IPS DF 6.9 (cell line): ENCODE data around the gene KIF5C.

Experiments used
- DNase-seq: peaks from one replicate; pipeline ENCODE4 v3.0.0-alpha.2; 2013; ENCODE audit warnings: low read depth, low spot score
- H3K27ac ChIP-seq: one replicate; pipeline ENCODE4 v1.5.1; 2013; ENCODE audit warnings: low read length, control low read depth
- H3K27me3 ChIP-seq: 2 replicates; pipeline ENCODE4 v1.6.1; 2013; ENCODE audit warnings: mild to moderate bottlenecking, low read length; ENCODE audit not compliant: control insufficient read depth, insufficient read depth
- H3K36me3 ChIP-seq: 2 replicates; pipeline ENCODE4 v1.6.1; 2013; ENCODE audit warnings: low read length; ENCODE audit not compliant: control insufficient read depth, insufficient read depth
- H3K4me1 ChIP-seq: 2 replicates; pipeline ENCODE4 v1.6.1; 2013; ENCODE audit warnings: low read length; ENCODE audit not compliant: control insufficient read depth, insufficient read depth
- H3K4me3 ChIP-seq: 2 replicates; pipeline ENCODE4 v1.5.1; 2013; ENCODE audit warnings: mild to moderate bottlenecking, low read length
- H3K9me3 ChIP-seq: 2 replicates; pipeline ENCODE4 v1.6.1; 2013; ENCODE audit warnings: low read length, inconsistent platforms; ENCODE audit not compliant: control insufficient read depth, insufficient read depth
- WGBS: extraction: QIAGEN DNeasy Blood & Tissue Kit; methylation state at CpG from one replicate; pipeline ENCODE4 v1.1.7; 2013; ENCODE audit warnings: mixed read lengths, missing lambda C conversion rate; ENCODE audit not compliant: insufficient read length, insufficient coverage; 5-methylcytosine and 5-hydroxymethylcytosine counted together

KIF5C gene

DNA sequence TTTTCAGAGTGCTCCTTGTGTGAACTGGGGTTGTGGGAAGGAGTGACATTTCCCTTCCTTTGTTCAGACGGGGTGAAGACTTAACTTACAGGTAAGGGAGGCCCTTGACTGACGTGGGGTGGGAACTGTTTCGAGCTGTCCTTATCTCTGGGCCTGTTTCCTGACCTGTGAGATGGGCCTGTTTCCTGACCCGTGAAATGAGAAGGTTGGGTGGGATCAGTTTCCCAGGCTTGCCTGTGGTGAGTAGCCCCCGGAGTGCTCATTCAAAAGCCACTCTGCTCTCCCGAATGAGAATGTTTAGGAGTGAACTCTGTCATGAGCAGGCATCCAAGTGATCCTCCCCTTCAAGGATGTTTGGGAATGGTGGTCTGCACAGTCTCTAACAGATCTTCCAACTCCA lies 159.4 kb downstream of the KIF5C start:
- H3K27me3 ChIP-seq: peaks cover 2% of the 10 kb centered on the region; the same call in 1 of the 2 replicates
- H3K9me3 ChIP-seq: no peaks in the 10 kb centered on the region
- no CpG with 5 or more reads among the region's 6 CpGs for WGBS
- no peak overlapping the region for H3K27ac ChIP-seq
- no peak overlapping the region for H3K4me3 ChIP-seq
- H3K4me1 ChIP-seq: no peaks in the 10 kb centered on the region
- no peak for DNase-seq
- H3K36me3 ChIP-seq: no peaks in the 10 kb centered on the region

DNA sequence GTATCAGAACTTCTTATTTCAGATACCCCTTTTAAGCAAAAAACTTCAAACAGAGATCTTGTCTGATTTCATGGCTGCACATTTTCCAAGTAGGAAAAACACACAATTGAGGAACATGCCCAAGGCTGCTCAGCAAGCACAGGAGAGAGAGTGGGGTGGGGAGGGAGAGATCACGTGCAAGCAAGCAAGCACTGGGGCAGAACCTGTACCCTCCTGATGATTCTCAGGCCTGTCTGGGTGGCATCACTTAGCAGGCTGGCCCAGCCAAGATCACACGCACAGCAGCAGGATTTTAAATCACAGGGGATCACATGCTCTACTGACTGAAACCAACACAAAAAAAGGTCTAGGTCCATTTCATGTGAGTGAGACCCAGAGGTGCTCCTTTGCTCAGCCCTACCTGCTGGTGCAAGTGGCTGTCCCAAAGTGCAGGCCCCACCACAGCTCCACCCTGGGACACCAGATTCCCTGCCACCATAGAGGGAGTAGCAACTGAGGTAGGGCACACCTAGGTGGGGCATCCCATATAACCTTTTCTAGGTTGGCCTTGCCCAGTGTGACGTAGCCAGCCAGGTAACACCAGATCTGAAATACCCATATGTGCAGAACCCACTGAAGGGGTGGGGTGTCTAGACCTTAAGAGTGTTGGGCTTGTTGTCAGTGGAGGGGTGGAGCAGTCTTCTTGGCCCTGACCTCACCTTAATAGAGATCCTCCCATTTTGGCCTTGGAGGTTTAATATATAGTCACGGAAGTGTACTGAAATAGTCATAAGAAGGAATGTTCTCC lies 161.7 kb downstream of the KIF5C start:
- H3K4me3 ChIP-seq: no peak overlapping the region
- no peaks in the 10 kb centered on the region for H3K36me3 ChIP-seq
- no peak overlapping the region for H3K27ac ChIP-seq
- peaks cover 5% of the 10 kb centered on the region; the same call in 1 of the 2 replicates for H3K27me3 ChIP-seq
- WGBS: no CpG with 5 or more reads among the region's 4 CpGs
- no peak for DNase-seq
- no peaks in the 10 kb centered on the region for H3K9me3 ChIP-seq
- H3K4me1 ChIP-seq: no peaks in the 10 kb centered on the region

DNA sequence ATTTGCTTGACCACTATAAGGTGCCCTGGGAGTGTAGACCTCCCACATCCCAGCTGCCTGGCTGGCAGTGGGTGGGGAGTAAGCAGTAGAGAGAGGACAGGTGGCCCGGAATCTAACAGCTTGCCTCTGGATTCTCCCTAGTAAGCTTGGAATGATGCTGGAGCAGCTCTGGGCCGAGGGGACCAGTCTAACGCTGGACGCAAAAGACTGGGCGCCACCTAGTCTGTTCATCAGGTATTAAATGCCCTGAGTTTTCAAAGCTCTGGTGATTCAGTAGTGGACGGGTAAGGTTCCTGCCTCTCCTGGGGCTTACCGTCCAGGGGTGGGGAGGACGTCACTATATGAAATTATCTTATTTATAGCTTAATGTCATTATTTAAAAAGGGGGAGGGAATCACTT lies 162.8 kb downstream of the KIF5C start:
- peak overlapping the region; percentile 54; the same call in 1 of the 2 replicates for H3K4me3 ChIP-seq
- WGBS: no CpG with 5 or more reads among the region's 8 CpGs

DNA sequence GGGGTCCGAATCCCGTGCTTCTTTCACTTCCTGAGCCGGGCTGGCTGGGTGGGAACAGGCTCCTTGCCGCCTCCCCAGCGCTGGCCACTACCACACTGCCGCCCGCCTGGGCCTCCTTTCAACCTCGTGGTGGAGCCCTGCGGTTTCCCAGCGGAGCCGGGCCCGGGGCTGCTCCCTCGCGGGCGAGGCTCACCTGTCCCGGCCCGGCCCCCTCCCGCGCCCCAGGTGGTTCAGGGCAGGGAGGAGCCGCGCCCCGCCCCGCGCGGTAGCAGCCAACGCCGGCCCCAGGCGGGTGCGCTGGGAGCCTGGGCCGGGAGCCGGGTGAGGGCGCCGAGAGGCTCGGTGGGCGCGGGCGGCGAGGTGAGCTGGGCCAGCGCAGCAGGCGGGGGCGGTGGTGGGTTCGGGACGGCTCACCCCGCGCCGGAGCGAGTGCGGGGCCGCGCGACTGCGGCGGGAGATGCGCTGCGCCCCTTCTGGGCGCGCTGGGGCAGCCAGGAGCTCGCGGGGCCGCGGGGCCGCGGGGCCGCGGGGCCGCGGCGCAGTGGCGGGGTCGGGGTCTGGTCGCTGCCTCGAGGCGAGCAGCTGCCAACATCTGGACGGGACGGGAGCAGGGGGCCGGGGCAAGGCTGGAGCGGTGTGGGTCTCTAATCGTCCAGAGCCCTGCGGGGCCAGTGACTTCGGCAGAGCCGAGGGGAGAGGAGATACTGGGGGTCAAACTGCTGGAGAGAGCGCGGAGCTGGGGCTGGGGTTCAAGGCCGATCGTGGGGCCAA lies 163.6 kb downstream of the KIF5C start, which contains the start of gene LYPD6B:
LYPD6B (plus strand) TSS at position 258 of the 771 bp plus-strand sequence. CDS start 92,250 bp downstream, outside the sequence.
- DNase-seq: no peak
- Histone ChIP-seq H3K9me3 (no peaks in the 10 kb centered on the region), H3K4me1 (no peaks in the 10 kb centered on the region), H3K4me3 (peak within 1 kb of the TSS; percentile 54; the same call in 1 of the 2 replicates), H3K27ac (no peak within 1 kb of the TSS), H3K27me3 (peaks cover 5% of the 10 kb centered on the region; the same call in 1 of the 2 replicates), H3K36me3 (no peaks in the 10 kb centered on the region)
- no CpG with 5 or more reads among the region's 85 CpGs for WGBS

More for the DNA sequence above, 162.8 kb downstream of the KIF5C start:
- H3K27ac ChIP-seq: no peak overlapping the region
- H3K9me3 ChIP-seq: no peaks in the 10 kb centered on the region
- no peaks in the 10 kb centered on the region for H3K36me3 ChIP-seq
- no peak for DNase-seq
- peaks cover 5% of the 10 kb centered on the region; the same call in 1 of the 2 replicates for H3K27me3 ChIP-seq
- no peaks in the 10 kb centered on the region for H3K4me1 ChIP-seq

DNA sequence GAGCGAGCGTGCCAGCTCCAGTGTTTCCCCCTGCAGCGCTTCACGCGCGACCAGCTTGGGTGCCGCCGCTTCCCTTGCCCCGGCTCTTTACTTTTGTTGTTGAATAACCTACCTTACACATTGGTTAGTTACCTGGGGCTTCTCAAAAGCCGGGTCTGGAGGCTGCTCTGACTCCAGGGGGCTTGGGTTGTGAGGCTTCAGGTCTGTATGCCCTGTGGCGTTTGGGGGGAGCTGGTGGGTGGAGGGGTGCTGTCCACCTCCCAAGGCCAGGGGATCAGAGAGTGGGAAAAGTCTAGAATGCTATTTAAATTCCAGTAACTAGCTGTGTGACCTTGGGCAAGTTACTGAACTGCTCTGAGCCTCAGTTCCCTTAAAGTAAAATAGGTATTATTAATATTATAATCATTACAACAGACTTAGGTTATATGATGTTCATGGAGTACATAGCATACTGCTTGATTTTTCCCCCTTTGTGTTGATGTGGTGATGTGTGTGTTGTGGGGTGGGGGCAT lies 164.2 kb downstream of the KIF5C start:
- peak overlapping the region; percentile 54; the same call in 1 of the 2 replicates for H3K4me3 ChIP-seq
- H3K9me3 ChIP-seq: no peaks in the 10 kb centered on the region
- H3K36me3 ChIP-seq: no peaks in the 10 kb centered on the region
- H3K27ac ChIP-seq: no peak overlapping the region
- no peaks in the 10 kb centered on the region for H3K4me1 ChIP-seq
- H3K27me3 ChIP-seq: peaks cover 5% of the 10 kb centered on the region; the same call in 1 of the 2 replicates
- no peak for DNase-seq
- no CpG with 5 or more reads among the region's 11 CpGs for WGBS

DNA sequence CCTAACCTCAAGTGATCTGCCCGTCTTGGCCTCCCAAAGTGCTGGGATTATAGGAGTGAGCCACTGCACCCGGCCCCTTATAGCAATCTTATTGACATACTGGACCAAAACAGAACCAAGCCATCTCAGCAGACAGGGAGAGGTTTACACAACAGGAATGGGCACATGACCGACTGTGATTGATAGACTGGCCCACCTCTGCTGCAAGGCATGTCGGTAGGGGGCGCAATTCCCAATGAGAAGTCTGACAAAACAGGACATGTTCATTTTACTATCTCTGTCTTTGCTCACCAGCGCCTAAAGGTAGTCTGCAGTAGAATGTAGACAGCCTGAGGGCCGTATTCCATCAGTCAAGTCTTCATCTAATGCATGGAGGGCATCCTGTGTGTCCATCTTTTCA lies 165.4 kb downstream of the KIF5C start:
- no peaks in the 10 kb centered on the region for H3K9me3 ChIP-seq
- peaks cover 5% of the 10 kb centered on the region; the same call in 1 of the 2 replicates for H3K27me3 ChIP-seq
- WGBS: no CpG with 5 or more reads among the region's 7 CpGs
- H3K36me3 ChIP-seq: no peaks in the 10 kb centered on the region
- H3K27ac ChIP-seq: no peak overlapping the region
- H3K4me3 ChIP-seq: no peak overlapping the region
- peak; percentile 45 for DNase-seq
- no peaks in the 10 kb centered on the region for H3K4me1 ChIP-seq

DNA sequence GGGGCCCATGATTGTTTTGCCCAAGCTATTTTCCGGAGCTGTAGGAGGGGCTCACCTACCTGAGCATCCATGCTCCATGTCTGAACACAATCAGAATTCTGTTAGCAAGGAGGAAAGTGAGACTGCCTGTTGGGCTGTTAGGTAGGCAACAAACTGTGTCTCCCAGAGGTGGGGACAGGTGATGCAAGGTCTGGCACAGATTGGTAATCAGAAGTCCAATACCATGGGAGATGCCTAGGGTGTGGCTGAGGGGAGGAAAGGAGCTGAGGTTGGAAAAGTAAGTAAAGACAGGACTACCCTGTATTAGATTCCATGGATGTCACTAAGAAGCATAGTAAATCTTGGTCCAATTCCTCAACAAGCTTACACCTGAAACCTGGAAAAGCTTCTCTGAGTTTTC lies 166.5 kb downstream of the KIF5C start:
- Histone ChIP-seq H3K9me3 (no peaks in the 10 kb centered on the region), H3K4me3 (no peak overlapping the region), H3K36me3 (no peaks in the 10 kb centered on the region), H3K27ac (no peak overlapping the region), H3K4me1 (no peaks in the 10 kb centered on the region), H3K27me3 (peaks cover 5% of the 10 kb centered on the region; the same call in 1 of the 2 replicates)
- no peak for DNase-seq
- no CpG with 5 or more reads among the region's 1 CpG for WGBS

DNA sequence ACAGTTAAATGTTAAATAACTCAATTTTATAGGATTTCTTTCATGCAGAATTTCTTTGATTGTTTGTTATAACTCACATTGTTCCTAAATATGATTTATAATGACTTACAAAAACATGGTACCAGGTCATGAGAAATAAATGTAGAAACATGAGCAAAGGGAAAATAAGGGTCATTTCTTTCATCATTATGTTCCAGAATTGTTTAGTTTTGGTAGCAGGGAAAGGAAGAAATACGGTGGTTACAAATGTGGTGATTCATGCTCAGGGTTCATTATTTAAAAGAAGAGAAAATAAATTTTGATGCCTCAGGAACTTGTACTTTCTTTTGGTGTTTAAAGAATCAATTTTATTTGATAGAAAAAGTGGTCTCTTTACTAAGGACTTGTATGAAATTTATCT lies 167.9 kb downstream of the KIF5C start:
- Histone ChIP-seq H3K9me3 (no peaks in the 10 kb centered on the region), H3K27me3 (peaks cover 5% of the 10 kb centered on the region; the same call in 1 of the 2 replicates), H3K4me3 (no peak overlapping the region), H3K27ac (no peak overlapping the region), H3K36me3 (no peaks in the 10 kb centered on the region), H3K4me1 (no peaks in the 10 kb centered on the region)
- DNase-seq: no peak
- no CpG with 5 or more reads among the region's 1 CpG for WGBS

DNA sequence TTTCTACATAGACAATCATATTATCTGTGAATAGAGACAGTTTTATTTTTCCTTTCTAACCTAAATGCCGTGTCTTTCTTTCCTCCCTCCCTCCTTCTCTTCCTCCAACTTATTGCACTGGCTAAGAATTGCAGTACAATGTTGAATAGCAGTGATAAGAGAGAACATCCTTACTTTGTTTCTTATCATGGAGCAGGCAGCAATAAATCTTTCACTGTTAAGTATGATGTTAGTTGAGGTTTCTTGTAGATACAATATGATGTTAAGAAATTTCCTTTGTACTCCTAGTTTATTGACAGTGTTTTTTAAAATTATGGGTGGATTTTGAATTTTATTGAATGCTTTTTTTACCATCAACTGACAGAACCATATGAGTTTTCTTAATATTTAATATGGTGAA lies 169.5 kb downstream of the KIF5C start:
- no peaks in the 10 kb centered on the region for H3K36me3 ChIP-seq
- no peak overlapping the region for H3K4me3 ChIP-seq
- H3K9me3 ChIP-seq: no peaks in the 10 kb centered on the region
- H3K27ac ChIP-seq: no peak overlapping the region
- DNase-seq: no peak
- no CpG with 5 or more reads among the region's 1 CpG for WGBS
- no peaks in the 10 kb centered on the region for H3K4me1 ChIP-seq
- H3K27me3 ChIP-seq: peaks cover 2% of the 10 kb centered on the region; the same call in 1 of the 2 replicates

DNA sequence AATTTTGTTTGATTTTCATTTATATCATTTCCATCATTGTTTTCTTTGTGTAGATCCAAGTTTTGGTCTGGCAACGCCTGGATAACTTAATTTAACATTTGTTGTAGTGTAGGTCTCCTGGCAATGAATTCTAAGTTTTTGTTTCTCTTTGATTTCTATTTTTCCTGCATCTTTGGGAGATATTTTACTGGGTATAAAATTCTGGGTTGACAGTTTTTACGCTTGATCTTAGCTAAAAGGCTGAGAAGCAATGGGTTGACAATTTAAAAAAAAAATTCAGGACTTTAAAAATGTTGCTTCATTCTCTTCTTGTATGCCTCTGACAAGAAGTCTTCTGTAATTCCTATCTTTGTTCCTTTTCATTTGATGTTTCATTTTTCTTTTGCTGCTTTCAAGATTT lies 172.1 kb downstream of the KIF5C start:
- H3K27me3 ChIP-seq: no peaks in the 10 kb centered on the region
- no peaks in the 10 kb centered on the region for H3K4me1 ChIP-seq
- no peak for DNase-seq
- no peak overlapping the region for H3K27ac ChIP-seq
- no peaks in the 10 kb centered on the region for H3K9me3 ChIP-seq
- no peak overlapping the region for H3K4me3 ChIP-seq
- no CpG with 5 or more reads among the region's 2 CpGs for WGBS
- no peaks in the 10 kb centered on the region for H3K36me3 ChIP-seq
